Inferior parietal cortex (tissue), 1 donor: ENCODE data around the gene MBL2.
A peak's percentile ranks its signal among the peaks of the same experiment; 100 is the strongest.

ENCODE experiments used
- DNase-seq: peaks from one replicate; pipeline ENCODE4 v3.0.0-alpha.2; 2016; ENCODE audit errors: extremely low spot score

The MBL2 gene

DNA sequence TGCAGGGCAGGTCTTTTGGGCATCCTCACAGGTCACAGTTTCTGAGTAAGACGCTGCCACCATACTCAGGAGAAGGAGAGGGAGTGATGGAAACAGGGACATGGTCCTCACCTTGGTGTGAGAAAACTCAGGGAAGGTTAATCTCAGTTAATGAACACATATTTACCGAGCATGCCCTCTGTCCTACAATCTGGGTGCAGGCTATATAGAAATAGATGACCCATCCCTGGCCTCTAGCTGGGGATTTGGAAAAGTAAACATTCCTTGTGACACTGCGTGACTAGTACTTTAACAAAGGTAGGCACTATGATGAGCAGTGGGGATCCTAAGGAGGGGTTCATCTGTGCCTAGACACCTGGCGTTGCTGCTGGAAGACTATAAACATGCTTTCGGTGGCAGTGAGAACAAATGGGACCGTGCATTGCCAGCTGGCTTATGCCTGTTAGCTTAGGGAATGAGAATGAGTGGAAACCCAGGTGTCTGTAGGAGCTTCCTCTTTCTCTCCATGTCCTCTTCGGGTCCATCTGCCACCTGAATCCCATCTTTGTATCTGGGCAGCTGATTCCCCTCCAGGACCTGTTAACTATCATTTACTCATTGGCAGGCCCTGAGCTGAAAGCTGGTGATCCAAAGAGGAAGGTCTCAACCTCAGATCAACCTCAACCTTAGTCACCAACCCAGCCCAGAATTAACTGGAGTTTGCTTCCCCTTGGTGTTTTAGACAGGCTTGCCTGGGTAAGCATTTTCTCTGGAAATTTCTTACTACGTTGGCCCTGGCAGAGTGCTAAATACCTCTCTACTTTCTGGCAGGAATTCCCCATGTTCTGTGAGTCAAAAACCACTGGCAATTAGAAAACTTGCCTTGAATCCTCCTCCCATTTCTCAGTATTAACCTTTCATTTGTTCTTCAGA lies 794 bp downstream of the MBL2 start:
- DNase-seq = no peak

DNA sequence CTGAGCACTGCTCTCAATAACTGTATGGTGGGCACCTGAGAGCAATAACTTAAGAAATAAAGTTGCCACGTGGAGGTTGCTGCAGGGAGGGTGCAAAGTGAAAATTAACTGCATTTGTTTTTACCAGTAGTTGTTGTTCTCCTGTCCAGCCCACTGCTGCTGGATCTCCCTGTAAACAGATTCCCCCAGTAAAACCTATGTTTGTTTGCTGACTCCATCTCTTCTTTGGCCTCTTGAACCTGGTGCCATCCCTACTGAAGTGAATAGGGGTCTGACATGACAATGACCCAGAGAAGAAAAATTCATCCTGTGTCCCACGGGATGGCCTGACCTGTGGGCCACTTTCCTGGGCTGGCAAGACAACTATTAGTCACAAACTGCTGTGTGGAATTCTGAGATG lies 1.7 kb downstream of the MBL2 start:
- no peak for DNase-seq

DNA sequence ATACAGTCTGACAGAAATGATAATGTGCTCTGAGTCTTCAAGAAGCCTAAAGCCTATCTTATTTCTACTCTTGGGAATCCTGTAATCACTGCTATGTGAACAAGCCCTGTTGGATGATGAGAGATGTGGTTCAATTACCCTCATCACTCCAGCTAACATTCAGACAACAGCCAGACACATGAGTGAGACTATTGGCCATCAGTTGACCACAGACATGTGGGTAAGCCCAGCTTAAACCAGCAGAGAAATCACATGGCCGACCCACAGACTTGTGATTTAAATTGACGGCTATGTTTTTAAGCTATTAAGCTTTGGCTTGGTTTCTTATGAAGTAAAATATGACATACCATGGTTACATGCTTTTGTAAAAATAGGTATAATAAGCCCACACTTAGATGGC lies 2.6 kb downstream of the MBL2 start:
- DNase-seq = no peak

DNA sequence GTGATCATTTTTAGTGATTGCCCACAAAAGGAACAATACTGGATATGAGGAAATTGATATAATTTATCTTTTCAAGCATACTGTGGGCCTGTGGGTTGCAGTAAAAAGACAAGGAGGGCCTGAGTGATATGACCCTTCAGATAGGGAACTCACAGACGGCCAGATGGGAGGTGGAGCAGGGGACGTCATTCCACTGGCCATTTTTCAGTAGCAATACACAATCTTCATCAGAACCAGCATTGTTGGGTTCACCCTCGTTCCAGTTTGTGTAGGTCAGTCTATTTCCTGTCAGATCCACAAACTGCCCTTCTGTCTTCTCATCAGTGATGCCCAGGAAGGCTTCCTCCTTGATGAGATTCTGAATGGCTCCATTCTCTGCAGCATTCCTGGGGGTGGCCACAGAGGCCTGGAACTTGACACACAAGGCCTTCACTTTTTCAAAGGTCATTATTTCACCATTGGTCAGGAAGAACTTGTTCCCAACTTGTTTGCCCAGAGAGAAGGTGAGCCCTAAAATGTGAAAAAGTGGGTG lies 4.5 kb downstream of the MBL2 start:
- DNase-seq = no peak

DNA sequence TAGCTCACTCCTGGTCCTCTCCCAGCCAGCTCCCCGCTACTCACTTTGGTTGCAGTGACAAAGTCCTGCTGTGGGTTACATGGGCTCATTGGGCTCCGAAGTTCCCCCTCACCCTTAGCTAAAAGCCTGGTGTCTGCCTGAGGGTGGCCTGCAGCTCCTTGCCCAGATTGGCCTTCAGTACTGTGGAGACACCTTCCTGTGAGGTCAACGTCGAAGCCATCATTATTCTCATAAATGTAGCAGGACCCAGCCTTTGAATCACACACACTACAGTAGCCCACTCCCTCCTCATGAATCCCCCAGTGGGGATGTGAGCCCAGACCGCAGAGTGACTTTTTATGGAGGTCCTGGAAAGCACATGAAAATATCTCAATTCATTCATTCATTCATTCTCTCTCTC lies 10.5 kb downstream of the MBL2 start:
- no peak for DNase-seq

DNA sequence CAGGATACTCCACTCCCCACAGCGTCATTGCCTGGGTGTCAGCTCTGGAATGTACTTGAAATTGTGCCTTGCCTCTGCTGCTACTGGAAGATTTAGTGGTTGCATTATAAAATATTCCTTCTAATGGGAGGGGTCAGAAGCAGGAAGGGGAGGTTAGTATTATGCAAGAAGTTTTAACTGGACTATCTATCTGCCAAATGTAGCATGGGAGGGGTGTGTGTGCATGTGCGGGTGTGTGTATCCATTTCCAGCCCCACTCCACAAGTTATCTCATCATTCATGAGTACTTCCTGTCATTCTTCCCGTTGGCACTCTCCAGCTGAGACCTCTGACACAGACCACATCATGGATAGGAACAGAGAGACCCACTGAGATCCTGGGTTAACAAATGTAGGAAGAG lies 13.4 kb downstream of the MBL2 start:
- no peak for DNase-seq

DNA sequence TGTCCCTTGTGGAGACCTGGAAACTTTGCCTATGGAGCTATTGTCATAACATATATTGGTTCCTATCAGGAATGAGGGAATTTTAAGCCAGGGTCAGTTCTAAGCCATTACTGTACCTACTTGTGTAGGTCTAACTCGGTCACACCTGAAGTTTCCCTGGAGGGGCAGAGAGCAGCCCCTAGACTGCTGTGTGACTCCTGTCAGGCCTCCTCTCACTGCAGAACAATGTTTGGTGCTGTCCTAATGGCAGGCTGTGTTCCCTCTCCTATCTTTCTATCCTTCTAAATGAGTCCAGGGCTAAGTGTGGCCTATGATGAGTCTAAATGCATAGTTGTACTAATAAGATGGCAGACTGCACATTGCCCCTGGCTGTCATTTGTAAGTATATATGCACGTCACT lies 14.2 kb downstream of the MBL2 start:
- DNase-seq = no peak

DNA sequence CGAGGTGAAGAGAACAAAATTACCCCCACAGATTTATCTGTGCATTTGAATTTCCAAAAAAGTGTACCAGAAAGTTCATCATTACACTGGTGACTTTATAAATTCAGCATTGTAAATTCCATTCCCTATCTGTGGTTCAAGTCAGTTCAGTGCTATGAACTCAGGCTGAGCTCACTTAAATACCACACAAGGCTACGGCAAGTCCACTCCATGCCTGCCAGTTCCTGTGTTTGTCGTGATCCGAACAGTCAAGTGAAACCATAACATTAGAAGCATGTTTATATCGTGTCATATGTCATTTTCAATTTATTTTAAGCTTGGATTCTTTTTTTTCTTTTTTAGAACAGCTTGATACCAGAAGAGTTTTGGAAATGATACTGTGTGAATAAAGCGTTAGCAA lies 14.8 kb downstream of the MBL2 start:
- no peak for DNase-seq

DNA sequence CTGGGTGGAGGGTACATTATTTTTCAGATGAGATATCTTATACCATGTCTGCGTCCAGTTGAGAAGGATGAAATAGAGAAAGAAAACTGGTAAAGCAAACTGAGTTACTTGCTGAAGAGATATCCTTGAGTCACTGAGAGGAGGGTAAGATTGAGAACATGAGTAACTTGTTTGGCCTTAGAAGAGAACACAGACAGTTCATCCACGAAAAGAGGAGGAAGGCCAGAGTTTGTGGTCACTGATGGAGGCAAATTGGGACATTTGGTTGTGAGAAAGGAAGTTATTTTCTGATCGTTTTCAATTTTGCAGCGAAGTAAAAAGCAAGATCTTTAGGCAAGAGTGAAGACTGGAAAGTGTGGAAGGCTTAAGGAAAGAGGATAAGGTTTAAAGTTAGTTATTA lies 15.6 kb downstream of the MBL2 start:
- no peak for DNase-seq

DNA sequence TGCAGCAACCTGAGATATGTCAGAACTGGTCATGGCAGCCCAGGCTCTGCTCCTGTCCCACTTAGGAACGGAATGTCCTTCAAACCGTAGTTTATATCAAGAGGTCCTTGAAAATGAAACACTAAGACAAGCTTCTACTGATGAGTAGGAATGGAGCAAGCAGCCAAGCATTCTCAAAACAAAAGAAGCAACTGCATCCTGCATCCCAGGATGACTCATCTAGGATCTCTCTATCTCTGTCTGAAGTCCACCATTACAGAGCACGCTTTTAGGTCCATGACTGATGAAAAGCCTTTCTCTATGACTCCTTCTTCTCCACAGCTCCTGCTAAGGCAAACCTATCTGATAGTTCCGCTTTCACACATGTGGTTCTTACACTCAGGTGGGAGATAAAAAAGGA lies 16.3 kb downstream of the MBL2 start:
- DNase-seq = no peak

DNA sequence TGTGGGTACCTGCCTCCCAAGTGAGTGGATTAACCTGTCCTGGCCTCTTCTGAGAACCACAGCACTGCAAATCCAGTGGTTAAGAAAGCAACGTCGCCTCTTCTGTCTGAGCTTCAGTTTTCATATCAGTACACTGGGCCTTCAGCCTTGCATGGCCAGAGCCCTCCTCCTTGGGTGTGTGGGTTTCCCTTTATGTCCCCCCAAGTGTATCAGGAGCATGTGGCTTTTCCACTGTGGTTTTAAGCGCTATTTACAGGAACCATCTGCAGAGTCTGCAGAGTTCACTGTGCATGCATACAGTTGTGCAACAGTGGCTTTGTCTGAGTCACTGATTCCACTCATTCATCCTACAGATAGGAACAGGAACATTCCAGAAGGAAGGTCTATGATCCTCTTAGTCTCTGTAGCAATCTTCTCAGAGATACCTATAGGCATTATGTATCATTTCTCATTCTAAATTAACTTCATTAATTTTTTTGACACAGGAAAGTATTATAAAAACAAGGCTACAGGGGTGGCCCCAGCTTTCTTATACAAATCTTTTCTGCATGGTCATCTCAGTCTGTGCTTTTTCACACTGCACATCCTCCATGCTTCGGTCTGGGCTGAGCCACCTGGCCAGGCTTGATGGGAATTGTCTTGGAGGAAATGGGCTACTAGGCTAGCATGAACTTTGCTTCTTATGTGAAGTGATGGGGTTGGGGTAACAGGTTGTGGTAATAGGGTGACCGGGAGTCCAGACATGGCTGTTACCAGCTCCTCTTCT lies 17.1 kb downstream of the MBL2 start:
- DNase-seq = peak; percentile 15

DNA sequence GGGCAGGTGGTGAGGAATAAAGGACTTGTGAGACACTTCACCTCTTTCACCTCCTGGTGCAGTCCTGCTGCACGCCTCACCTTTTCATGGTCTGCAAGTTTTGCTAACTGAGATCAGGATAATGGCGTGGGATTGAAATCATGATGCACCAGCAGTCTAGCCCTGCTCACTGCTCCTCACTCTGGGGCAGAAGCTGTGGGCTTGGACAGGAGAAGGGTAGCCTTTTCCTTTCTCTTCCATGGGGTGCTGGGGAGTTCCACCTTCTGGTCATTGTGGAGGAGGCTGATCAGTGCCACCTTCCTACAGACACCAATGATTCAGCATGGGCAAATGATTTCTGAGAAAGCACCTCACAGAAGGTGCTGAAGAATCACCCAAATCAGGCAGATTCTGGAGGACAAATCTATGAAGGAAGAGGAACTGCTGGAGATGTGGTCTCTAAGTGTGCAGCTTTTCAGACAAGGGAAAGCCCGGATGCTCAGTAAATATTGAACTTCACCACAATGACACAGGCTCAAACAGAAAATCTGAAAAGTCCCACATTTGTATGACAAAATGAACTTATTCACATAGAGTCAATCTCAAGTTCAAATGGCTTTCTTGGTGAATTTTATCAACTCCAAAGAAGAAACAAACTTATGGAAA lies 19.7 kb downstream of the MBL2 start:
- no peak for DNase-seq

DNA sequence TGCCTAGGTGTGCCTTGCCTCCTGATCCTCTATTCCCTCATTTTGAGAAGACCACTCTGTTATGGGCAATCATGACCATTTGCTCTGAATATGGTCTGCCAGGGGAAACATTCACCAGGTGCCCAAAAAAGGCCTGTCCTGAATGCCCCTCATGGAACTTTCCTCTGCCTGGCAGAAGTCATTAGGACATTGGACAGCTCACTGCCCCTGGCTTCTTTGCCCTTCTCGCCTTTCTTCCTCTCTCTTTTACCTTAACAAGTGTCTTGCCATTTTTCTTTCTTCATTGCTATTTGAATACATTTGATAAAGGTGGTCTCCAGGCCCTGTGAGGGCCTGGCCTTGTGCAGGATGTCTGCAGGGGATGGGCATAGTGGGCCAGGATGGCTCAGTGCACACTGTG lies 20.3 kb downstream of the MBL2 start:
- no peak for DNase-seq

DNA sequence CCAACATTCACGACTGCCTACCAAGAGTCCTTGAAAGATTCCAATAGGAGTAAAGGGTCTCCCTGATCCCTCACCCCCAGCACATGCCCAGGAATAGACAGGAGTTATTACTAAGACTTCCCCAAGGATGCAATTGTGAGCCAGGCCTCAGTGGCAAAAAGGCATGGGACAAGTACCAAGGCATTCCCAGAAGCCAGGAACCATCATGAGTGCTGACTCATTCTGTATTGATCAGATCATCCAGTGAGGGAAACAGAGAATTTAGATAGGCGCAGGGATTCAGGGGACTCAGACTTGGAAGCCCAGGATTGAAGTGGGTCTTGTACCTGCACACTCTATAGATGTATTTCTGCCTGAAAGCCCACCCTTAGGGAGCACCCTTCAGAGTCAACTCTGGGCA lies 21.2 kb downstream of the MBL2 start:
- no peak for DNase-seq

DNA sequence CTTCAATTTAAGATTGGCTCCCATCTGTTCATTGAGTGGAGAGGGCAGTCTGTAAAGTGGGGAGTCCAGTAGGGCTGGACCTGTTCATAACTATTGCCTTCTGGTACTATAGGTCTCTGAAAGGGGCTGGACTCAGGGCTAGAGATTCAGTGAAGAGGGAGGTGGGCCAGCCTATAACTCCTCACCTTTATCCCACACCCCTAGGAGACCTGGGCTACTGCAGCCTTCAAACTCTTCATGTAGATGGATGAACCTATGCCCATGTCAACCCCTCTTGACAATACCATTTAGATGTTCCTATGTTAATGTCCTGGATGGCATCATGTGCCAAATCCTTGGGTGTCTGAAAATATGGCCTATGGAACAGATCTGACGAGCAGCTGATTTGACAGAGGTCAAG lies 22.0 kb downstream of the MBL2 start:
- no peak for DNase-seq

DNA sequence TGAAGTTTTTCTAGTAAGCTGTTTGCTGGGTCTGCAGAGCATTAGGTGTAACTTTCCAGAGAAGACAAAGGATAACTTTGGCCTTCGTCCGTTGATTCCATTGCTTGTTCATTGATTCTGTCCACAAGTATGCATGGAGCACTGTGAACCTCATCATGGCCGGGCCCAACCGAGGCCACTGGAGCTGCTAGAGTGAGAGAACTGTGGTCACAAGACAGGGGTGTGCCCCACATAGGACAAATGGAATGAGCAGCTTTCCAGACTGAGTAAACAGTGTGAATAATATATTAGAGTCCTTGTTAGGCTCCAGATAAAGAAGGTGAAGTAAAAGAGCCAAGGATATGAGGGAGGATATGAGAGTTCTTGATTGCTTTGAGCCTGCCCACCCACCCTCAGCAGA lies 24.9 kb downstream of the MBL2 start:
- no peak for DNase-seq

DNA sequence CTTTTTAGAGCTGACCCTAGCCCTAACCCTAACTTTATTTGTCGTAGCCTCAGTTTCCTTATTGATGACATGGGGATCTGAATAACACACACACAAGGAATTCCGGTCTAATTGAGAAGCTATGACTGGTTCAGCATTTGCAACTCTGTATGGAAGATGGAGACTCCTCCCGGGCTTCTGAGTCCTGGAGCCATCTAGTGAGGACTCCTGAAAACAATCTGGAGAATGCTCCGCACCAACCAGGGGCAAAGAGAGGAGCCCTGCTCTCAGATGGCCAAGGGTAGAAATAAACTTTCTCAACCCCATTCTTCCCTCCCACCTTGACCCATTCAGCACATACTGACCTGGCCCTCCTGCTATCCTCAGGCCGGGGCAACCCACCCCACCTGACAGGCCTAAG lies 26.4 kb downstream of the MBL2 start:
- no peak for DNase-seq

DNA sequence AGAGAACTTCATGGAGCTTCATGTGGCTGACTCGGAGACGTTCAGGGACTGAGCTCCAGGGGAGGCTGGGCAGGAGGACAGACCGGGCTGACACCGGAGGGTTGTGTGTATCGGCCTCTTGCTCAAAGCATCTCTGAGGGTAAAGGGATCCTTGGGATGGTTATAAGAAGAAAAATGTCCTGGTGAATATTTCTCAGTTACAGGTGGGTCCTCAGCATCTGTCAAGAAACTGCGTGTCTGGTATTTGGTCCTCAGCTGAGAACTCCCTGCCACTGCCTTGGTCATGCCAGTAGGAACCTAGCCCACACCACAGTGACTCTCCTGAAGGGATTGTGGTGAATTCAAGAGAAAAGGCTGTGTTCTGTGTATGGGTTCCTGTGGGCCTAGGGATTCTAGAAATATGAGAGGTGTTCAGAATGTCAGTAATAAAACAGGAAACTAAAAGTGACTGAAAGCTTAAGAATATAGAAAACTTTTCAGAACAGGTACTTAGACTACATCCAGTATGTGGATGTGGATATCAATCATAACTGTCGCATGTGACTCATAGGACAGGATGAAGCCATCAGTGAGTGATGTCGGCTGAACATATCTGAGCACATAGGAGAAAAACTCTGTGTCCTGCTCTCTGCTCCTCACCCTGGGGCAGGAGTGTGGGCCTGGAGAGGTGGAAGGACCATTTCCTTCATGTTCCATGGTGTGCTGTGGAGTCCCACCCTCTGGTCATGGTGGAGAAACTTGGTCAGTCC lies 28.4 kb downstream of the MBL2 start:
- DNase-seq = no peak

DNA sequence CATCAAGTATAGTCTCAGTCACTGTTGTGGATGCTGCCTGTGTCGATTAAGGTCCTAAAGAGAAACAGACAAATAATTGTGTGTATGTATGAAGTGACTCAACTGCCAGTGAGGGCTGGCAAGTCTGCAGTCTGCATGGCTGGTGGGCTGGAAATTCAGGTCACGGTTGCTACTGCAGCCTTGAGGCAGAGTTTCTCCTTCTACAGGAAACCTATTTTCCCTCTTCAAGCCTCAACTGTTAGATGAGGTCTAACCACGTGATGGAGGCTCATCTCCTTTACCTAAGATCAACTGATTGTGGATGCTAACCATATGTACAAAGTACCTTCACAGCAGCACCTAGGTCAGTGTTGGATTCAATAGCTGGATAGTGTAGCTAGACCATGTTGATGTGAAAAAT lies 29.9 kb downstream of the MBL2 start:
- no peak for DNase-seq

DNA sequence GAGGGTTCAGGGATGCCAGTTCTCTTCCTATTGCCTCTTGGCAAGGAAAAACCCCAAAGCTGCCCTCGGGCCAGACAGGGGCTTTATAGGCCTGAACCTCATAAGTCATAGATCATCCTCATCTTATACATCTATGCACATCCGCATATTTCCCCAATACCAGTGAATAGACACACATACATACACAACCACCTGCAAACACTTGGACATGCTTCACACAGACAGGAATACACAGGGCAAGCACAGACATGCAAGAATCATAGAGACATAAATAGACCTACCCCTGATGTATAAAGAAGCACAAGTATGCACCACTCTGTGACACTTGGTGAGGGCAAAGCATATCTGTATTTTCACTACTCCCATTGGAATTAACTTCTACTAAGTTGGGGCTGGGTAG lies 30.7 kb downstream of the MBL2 start:
- DNase-seq = no peak

DNA sequence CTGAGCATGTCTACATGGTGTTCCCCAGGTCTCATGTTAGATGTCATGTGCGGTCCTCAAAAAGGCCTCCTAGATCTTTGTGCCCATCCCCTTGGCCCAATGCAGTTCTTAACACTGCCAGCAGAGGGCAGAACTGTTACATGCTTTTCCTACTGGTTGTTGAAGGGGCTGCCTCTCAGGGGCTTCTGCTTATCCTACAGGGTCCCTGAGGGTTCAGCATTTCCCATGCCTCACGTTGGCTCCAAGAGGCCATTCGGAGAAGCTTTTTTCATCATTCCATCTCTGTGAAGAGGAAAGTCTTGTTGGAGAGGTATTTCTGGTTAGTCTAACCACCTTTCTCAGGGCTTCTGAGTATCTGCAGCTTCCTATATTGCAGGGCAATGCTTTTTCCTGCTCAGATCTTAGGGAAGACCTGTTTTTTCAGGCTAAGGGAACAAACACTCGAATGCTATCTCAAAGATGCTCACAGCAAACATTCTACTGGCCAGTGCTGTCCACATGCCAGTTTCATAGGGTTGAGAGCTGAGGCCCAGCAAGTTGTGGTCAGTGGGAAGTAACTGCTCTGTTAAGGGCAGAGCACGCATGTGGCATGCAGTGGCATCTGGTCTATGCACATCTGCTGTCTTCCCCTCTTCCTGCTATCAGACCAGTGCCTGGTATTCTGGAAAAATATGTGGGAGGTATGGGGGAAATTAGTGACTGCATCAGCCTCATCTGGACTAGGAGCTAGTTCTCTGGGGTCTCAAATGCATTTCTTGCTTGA lies 31.5 kb downstream of the MBL2 start:
- DNase-seq = peak; percentile 41
